Left lung (tissue), 10 donors: ENCODE measurements around the gene MYT1. TPM values are rescaled to one million over a fixed set of nuclear protein-coding genes. Genes with fewer than 3 reads are reported as not detected.

Experiments
- ATAC-seq: fragments of 200-7000 bp; cut with Tn5 transposase; one replicate; pipeline ENCODE4 v1.9.1; 2020; ENCODE audit warnings: moderate library complexity
- DNase-seq, 4 donors: peaks; one replicate each; pipeline ENCODE4 v3.0.0-alpha.2; 2013 to 2020
- H3K27ac ChIP-seq, 2 donors: fragments of 200-600 bp; sonication (generic) in 1 of 2; one replicate each; pipeline versions ENCODE4 v1.5.0 to v1.8.0; 2020 to 2021
- H3K27me3 ChIP-seq, 2 donors: fragments of 200-600 bp; sonication (generic) in 1 of 2; one replicate each; pipeline versions ENCODE4 v1.5.0 to v1.8.0; 2020 to 2021
- H3K36me3 ChIP-seq, 2 donors: fragments of 200-600 bp; sonication (generic) in 1 of 2; one replicate each; pipeline versions ENCODE4 v1.5.0 to v1.8.0; 2020 to 2021
- H3K4me1 ChIP-seq, 2 donors: fragments of 200-600 bp; one replicate each; pipeline ENCODE4 v1.8.0; 2021
- H3K4me3 ChIP-seq, 2 donors: fragments of 200-600 bp; sonication (generic) in 1 of 2; one replicate each; pipeline versions ENCODE4 v1.5.0 to v1.8.0; 2020 to 2021; ENCODE audit warnings: mild to moderate bottlenecking in 1 of 2
- H3K9me3 ChIP-seq, 2 donors: fragments of 200-600 bp; sonication (generic) in 1 of 2; one replicate each; pipeline versions ENCODE4 v1.5.0 to v1.8.0; 2020 to 2021
- CTCF ChIP-seq, 2 donors: fragments of 200-600 bp; sonication (generic) in 1 of 2; IDR thresholded peaks; one replicate each; pipeline versions ENCODE4 v1.5.0 to v1.8.0; 2021; ENCODE audit warnings: antibody characterized with exemption in 2 of 2
- intact Hi-C, 2 donors: fragments of 100-400 bp; cut with DNase I; formaldehyde crosslinking; loops; one replicate each; pipeline versions ENCODE4 v1.11.2 to v1.14.2; 2022
- polyA plus RNA-seq, 6 donors: library from polyadenylated mRNA; unstranded; fragments of 120-200 nt; gene quantifications; one replicate each; pipeline ENCODE4 v1.2.1, GENCODE V29; 2013; ENCODE audit not compliant: insufficient read length in 6 of 6
- total RNA-seq, 2 donors: library from RNA; stranded (reverse); fragmentation: NEBNext Ultra II Directional; extraction: Animal tissue kit (Norgen Biotek cat#: 25700); gene quantifications; one replicate each; pipeline ENCODE4 v1.2.1, GENCODE V29; 2021
- donor health status: DM: no; HTN: yes; CAD: no.
- donor health status: DM: no; HTN: no; CAD: no.

Gene MYT1
- total and polyA plus RNA-seq, 8 donors = 0.26 to 0.42 (median 0.32) TPM; not detected in 2

- TF ChIP-seq CTCF (IDR thresholded peaks at IDR 0.05) = no peak
- H3K9me3 ChIP-seq = no peaks in the 10 kb centered on the region
Observed at GRCh38 chr20:64205611-64206026, 41.4 kb downstream of the MYT1 start.

GRCh38 chr20:64206614-64207013, 42.4 kb downstream of the MYT1 start:
- Histone ChIP-seq H3K9me3 (no peaks in the 10 kb centered on the region), H3K27ac (no peak overlapping the region), H3K36me3 (no peaks in the 10 kb centered on the region), H3K4me1 (no peaks in the 10 kb centered on the region), H3K4me3 (no peak overlapping the region), H3K27me3 (peaks cover 0 to 23% of the 10 kb centered on the region in 2 donors)
- intact Hi-C loops = no loop called here
- TF ChIP-seq CTCF (IDR thresholded peaks at IDR 0.05) = no peak
- ATAC-seq = no peak
- no peak for DNase-seq

More at GRCh38 chr20:64205611-64206026, 41.4 kb downstream of the MYT1 start:
- Histone ChIP-seq H3K36me3 (no peaks in the 10 kb centered on the region), H3K4me3 (no peak overlapping the region), H3K27me3 (peaks cover 0 to 24% of the 10 kb centered on the region in 2 donors), H3K27ac (no peak overlapping the region), H3K4me1 (no peaks in the 10 kb centered on the region)
- DNase-seq = no peak
- intact Hi-C loops = no loop called here
- no peak for ATAC-seq

GRCh38 chr20:64207641-64208590, 43.7 kb downstream of the MYT1 start:
- TF ChIP-seq CTCF (IDR thresholded peaks at IDR 0.05) = no peak
- DNase-seq (peak in 1 of 4 donors; percentile 60), ATAC-seq (no peak)
- H3K36me3 ChIP-seq = no peaks in the 10 kb centered on the region
- no peak overlapping the region for H3K27ac ChIP-seq
- intact Hi-C loops = no loop called here
- H3K4me1 ChIP-seq = peaks cover under 1 to 3% of the 10 kb centered on the region in 2 donors
- no peak overlapping the region for H3K4me3 ChIP-seq
- H3K9me3 ChIP-seq = no peaks in the 10 kb centered on the region
- H3K27me3 ChIP-seq = peaks cover 0 to 15% of the 10 kb centered on the region in 2 donors

GRCh38 chr20:64209148-64209547, 44.9 kb downstream of the MYT1 start:
- H3K4me3 ChIP-seq = no peak overlapping the region
- H3K9me3 ChIP-seq = no peaks in the 10 kb centered on the region
- H3K27me3 ChIP-seq = peaks cover 0 to 13% of the 10 kb centered on the region in 2 donors
- DNase-seq = peak in 1 of 4 donors; percentile 54
- H3K36me3 ChIP-seq = no peaks in the 10 kb centered on the region
- intact Hi-C loops = no loop called here
- H3K4me1 ChIP-seq = peaks cover 3% of the 10 kb centered on the region in 2 donors
- ATAC-seq = no peak
- no peak overlapping the region for H3K27ac ChIP-seq
- no peak for TF ChIP-seq CTCF (IDR thresholded peaks at IDR 0.05)

GRCh38 chr20:64210656-64211369, 46.6 kb downstream of the MYT1 start:
- intact Hi-C loops = no loop called here
- H3K4me3 ChIP-seq = no peak overlapping the region
- no peaks in the 10 kb centered on the region for H3K36me3 ChIP-seq
- H3K27me3 ChIP-seq = peaks cover 0 to 6% of the 10 kb centered on the region in 2 donors
- H3K27ac ChIP-seq = no peak overlapping the region
- peaks cover 3% of the 10 kb centered on the region in 2 donors for H3K4me1 ChIP-seq
- no peak for ATAC-seq
- no peaks in the 10 kb centered on the region for H3K9me3 ChIP-seq
- no peak for TF ChIP-seq CTCF (IDR thresholded peaks at IDR 0.05)
- no peak for DNase-seq
